Neural cell (in vitro differentiated cells): ENCODE measurements around the gene CBR3. TPM values are rescaled to one million over a fixed set of nuclear protein-coding genes. Genes with fewer than 3 reads are reported as not detected.

Experiments used
- H2AFZ ChIP-seq: fragments of 200-600, 300-800 bp; sonication (generic), shearing (Covaris generic); 2 replicates; pipeline ENCODE4 v1.6.0; 2014; ENCODE audit warnings: low read depth, mild to moderate bottlenecking, antibody characterized with exemption, low read length, moderate library complexity
- H3F3A ChIP-seq: fragments of 200-600 bp; shearing (Covaris generic); 2 replicates; pipeline ENCODE4 v1.6.1; 2016; ENCODE audit warnings: mild to moderate bottlenecking, moderate library complexity, mixed read lengths, antibody characterized with exemption, low read length; ENCODE audit not compliant: insufficient read depth, poor library complexity, severe bottlenecking
- H3K27ac ChIP-seq: fragments of 200-600, 300-800 bp; sonication (generic), shearing (Covaris generic); 2 replicates; pipeline ENCODE4 v1.5.1; 2014; ENCODE audit warnings: mild to moderate bottlenecking, low read length, moderate library complexity
- H3K27me3 ChIP-seq: fragments of 300-800, 200-600 bp; sonication (generic), shearing (Covaris generic); 2 replicates; pipeline ENCODE4 v1.6.0; 2014; ENCODE audit warnings: mild to moderate bottlenecking, low read depth, low read length, moderate library complexity; ENCODE audit not compliant: insufficient read depth
- H3K36me3 ChIP-seq: fragments of 300-800, 200-600 bp; sonication (generic), shearing (Covaris generic); 2 replicates; pipeline ENCODE4 v1.5.1; 2014; ENCODE audit warnings: mild to moderate bottlenecking, antibody characterized with exemption, low read length, moderate library complexity; ENCODE audit not compliant: insufficient read depth
- H3K4me2 ChIP-seq: fragments of 300-800, 200-600 bp; sonication (generic), shearing (Covaris generic); 2 replicates; pipeline ENCODE4 v1.6.0; 2014; ENCODE audit warnings: mild to moderate bottlenecking, low read length
- H3K4me3 ChIP-seq: fragments of 300-800, 200-600 bp; sonication (generic), shearing (Covaris generic); 2 replicates; pipeline ENCODE4 v1.5.1; 2014; ENCODE audit warnings: mild to moderate bottlenecking, low read length, moderate library complexity
- H3K79me2 ChIP-seq: fragments of 200-600 bp; shearing (Covaris generic); replicated peaks from 2 replicates; pipeline ENCODE4 v1.6.0; 2014; ENCODE audit warnings: mild to moderate bottlenecking, low read length, moderate library complexity; ENCODE audit not compliant: insufficient read depth
- H3K9ac ChIP-seq: fragments of 300-800, 200-600 bp; sonication (generic), shearing (Covaris generic); 2 replicates; pipeline ENCODE4 v1.6.1; 2016; ENCODE audit warnings: mild to moderate bottlenecking, low read length, mixed read lengths
- H3K9me2 ChIP-seq: fragments of 200-600 bp; shearing (Covaris generic); 2 replicates; pipeline ENCODE4 v1.6.1; 2016; ENCODE audit warnings: mild to moderate bottlenecking, low read length, mixed read lengths; ENCODE audit not compliant: insufficient read depth
- H3K9me3 ChIP-seq: fragments of 200-600, 300-800 bp; sonication (generic), shearing (Covaris generic); 2 replicates; pipeline ENCODE4 v1.6.1; 2016; ENCODE audit warnings: mild to moderate bottlenecking, mixed run types, low read length, moderate library complexity, mixed read lengths
- H4K20me1 ChIP-seq: fragments of 200-600 bp; shearing (Covaris generic); 2 replicates; pipeline ENCODE4 v1.6.1; 2016; ENCODE audit warnings: mild to moderate bottlenecking, mixed run types; ENCODE audit not compliant: insufficient read depth
- CTCF ChIP-seq: fragments of 450-650 bp; IDR thresholded peaks from 2 replicates; pipeline ENCODE4 v1.5.1; 2014; ENCODE audit warnings: antibody characterized with exemption, mild to moderate bottlenecking, moderate library complexity; ENCODE audit not compliant: poor library complexity, severe bottlenecking
- EP300 ChIP-seq: fragments of 450-650 bp; conservative IDR thresholded peaks from 2 replicates; pipeline ENCODE4 v1.6.1; 2014; ENCODE audit warnings: antibody characterized with exemption, mild to moderate bottlenecking, moderate library complexity; ENCODE audit not compliant: poor library complexity, severe bottlenecking
- EZH2 ChIP-seq: fragments of 200-600, 300-800 bp; shearing (Covaris generic), sonication (generic); IDR thresholded peaks from 2 replicates; pipeline ENCODE4 v1.6.1; 2014; ENCODE audit warnings: antibody characterized with exemption, low read length, borderline replicate concordance, mild to moderate bottlenecking; ENCODE audit not compliant: insufficient read depth, poor library complexity, severe bottlenecking
- MXI1 ChIP-seq: fragments of 450-650 bp; conservative IDR thresholded peaks from 2 replicates; pipeline ENCODE4 v1.6.1; 2014; ENCODE audit warnings: antibody characterized with exemption, mild to moderate bottlenecking; ENCODE audit not compliant: poor library complexity, severe bottlenecking
- POLR2AphosphoS5 ChIP-seq: IDR thresholded peaks from 2 replicates; pipeline ENCODE4 v1.6.1; 2012
- RAD21 ChIP-seq: fragments of 450-650 bp; conservative IDR thresholded peaks from 2 replicates; pipeline ENCODE4 v1.6.1; 2014; ENCODE audit warnings: antibody characterized with exemption, mild to moderate bottlenecking, moderate library complexity
- SMC3 ChIP-seq: fragments of 450-650 bp; conservative IDR thresholded peaks from 2 replicates; pipeline ENCODE4 v1.6.1; 2014; ENCODE audit warnings: antibody characterized with exemption, mild to moderate bottlenecking, moderate library complexity; ENCODE audit not compliant: poor library complexity
- TAF1 ChIP-seq: IDR thresholded peaks from 2 replicates; pipeline ENCODE4 v1.6.1; 2012; ENCODE audit warnings: low read depth
- polyA plus RNA-seq: library from polyadenylated mRNA; depleted of rRNA; stranded (reverse); fragments of >200 nt; gene quantifications from 2 replicates; pipeline ENCODE4 v1.2.3, GENCODE V29; 2014
- TF ChIP-seq, protein P1 (sequence below): IDR thresholded peaks from 2 replicates; pipeline ENCODE4 v1.6.1; 2012; ENCODE audit warnings: borderline replicate concordance

The CBR3 gene
- polyA plus RNA-seq, 1 donor from 2014 or later: not detected

GRCh38 chr21:36113647-36114428 is 21.0 kb upstream of the CBR3 start:
- H3F3A ChIP-seq: no peaks in the 10 kb centered on the region
- no peaks in the 10 kb centered on the region for H4K20me1 ChIP-seq
- no peak for TF ChIP-seq SMC3
- TF ChIP-seq EZH2: no peak
- no peak for TF ChIP-seq CTCF
- no peak for TF ChIP-seq POLR2AphosphoS5
- TF ChIP-seq TAF1: no peak
- H3K9me2 ChIP-seq: no peaks in the 10 kb centered on the region
- no peaks in the 10 kb centered on the region for H3K36me3 ChIP-seq
- H3K27ac ChIP-seq: no peak overlapping the region
- no peaks in the 10 kb centered on the region for H3K27me3 ChIP-seq
- no peaks in the 10 kb centered on the region for H3K79me2 ChIP-seq
- no peak overlapping the region for H3K4me3 ChIP-seq
- H3K9ac ChIP-seq: no peak overlapping the region
- no peak overlapping the region for H2AFZ ChIP-seq
- H3K4me2 ChIP-seq: no peak overlapping the region
- no peaks in the 10 kb centered on the region for H3K9me3 ChIP-seq

- Histone ChIP-seq H2AFZ (no peak overlapping the region), H3K4me2 (no peak overlapping the region), H3F3A (no peaks in the 10 kb centered on the region), H3K9ac (no peak overlapping the region), H3K27ac (no peak overlapping the region), H3K27me3 (no peaks in the 10 kb centered on the region), H3K9me3 (no peaks in the 10 kb centered on the region), H3K4me3 (no peak overlapping the region), H3K9me2 (no peaks in the 10 kb centered on the region), H3K36me3 (no peaks in the 10 kb centered on the region), H4K20me1 (no peaks in the 10 kb centered on the region), H3K79me2 (no peaks in the 10 kb centered on the region)
- TF ChIP-seq CTCF (no peak), EZH2 (no peak), EP300 (no peak), TAF1 (no peak), SMC3 (no peak), MXI1 (no peak), RAD21 (no peak), POLR2AphosphoS5 (no peak)
- TF ChIP-seq, protein P1, sequence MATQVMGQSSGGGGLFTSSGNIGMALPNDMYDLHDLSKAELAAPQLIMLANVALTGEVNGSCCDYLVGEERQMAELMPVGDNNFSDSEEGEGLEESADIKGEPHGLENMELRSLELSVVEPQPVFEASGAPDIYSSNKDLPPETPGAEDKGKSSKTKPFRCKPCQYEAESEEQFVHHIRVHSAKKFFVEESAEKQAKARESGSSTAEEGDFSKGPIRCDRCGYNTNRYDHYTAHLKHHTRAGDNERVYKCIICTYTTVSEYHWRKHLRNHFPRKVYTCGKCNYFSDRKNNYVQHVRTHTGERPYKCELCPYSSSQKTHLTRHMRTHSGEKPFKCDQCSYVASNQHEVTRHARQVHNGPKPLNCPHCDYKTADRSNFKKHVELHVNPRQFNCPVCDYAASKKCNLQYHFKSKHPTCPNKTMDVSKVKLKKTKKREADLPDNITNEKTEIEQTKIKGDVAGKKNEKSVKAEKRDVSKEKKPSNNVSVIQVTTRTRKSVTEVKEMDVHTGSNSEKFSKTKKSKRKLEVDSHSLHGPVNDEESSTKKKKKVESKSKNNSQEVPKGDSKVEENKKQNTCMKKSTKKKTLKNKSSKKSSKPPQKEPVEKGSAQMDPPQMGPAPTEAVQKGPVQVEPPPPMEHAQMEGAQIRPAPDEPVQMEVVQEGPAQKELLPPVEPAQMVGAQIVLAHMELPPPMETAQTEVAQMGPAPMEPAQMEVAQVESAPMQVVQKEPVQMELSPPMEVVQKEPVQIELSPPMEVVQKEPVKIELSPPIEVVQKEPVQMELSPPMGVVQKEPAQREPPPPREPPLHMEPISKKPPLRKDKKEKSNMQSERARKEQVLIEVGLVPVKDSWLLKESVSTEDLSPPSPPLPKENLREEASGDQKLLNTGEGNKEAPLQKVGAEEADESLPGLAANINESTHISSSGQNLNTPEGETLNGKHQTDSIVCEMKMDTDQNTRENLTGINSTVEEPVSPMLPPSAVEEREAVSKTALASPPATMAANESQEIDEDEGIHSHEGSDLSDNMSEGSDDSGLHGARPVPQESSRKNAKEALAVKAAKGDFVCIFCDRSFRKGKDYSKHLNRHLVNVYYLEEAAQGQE: no peak
Measured at GRCh38 chr21:36115138-36115730, 19.6 kb upstream of the CBR3 start.
